Panc1 (cell line): Measurements from ENCODE around the gene WASF1. TPM values are rescaled to one million over a fixed set of nuclear protein-coding genes. Genes with fewer than 3 reads are reported as not detected.

Source experiments
- ATAC-seq: fragments of 200-7000 bp; cut with Tn5 transposase; 2 replicates; pipeline ENCODE4 v1.9.1; 2020; ENCODE audit warnings: mild to moderate bottlenecking, moderate library complexity
- BruUV-seq: library from RNA; stranded (reverse); fragments of 400-500 nt; replicated peaks from 2 replicates; lab custom pipeline; 2021; lab: Mats Ljungman, UMichigan
- CTCF ChIA-PET: fragments of 300-600 bp; sonication (Branson Sonifier 250); formaldehyde crosslinking; loops from one replicate; lab custom pipeline; 2022; ENCODE audit warnings: antibody characterized with exemption; lab: Charles Lee
- POLR2A ChIA-PET: fragments of 300-600 bp; sonication (Branson Sonifier 250); formaldehyde crosslinking; loops from one replicate; lab custom pipeline; 2022; ENCODE audit warnings: antibody characterized with exemption; lab: Charles Lee
- DNase-seq: peaks from one replicate; pipeline ENCODE4 v3.0.0-alpha.2; 2010; ENCODE audit warnings: low read depth, low spot score
- H3K27ac ChIP-seq: 2 replicates; pipeline ENCODE4 v1.5.1; 2011; ENCODE audit warnings: mild to moderate bottlenecking, low read length, inconsistent platforms
- H3K27me3 ChIP-seq: fragments of 200-500 bp; sonication (Bioruptor generic); 2 replicates; pipeline ENCODE4 v1.6.0; 2014; ENCODE audit warnings: low read length, inconsistent platforms; ENCODE audit not compliant: control insufficient read depth, insufficient read depth
- H3K36me3 ChIP-seq: fragments of 200-500 bp; sonication (Bioruptor generic); 2 replicates; pipeline ENCODE4 v1.5.1; 2014; ENCODE audit warnings: inconsistent platforms, mild to moderate bottlenecking, low read length, moderate library complexity; ENCODE audit not compliant: control insufficient read depth, insufficient read depth
- H3K4me1 ChIP-seq: 2 replicates; pipeline ENCODE4 v1.5.1; 2011; ENCODE audit warnings: inconsistent platforms, mild to moderate bottlenecking, low read length, moderate library complexity; ENCODE audit not compliant: control insufficient read depth, insufficient read depth
- H3K4me3 ChIP-seq, 2 experiments: 2 replicates each; pipeline ENCODE4 v1.5.1; 2011 to 2012; ENCODE audit warnings: low read depth in 2 of 2, low read length in 2 of 2, mild to moderate bottlenecking in 2 of 2, inconsistent platforms in 1 of 2, moderate library complexity in 1 of 2
- H3K9me3 ChIP-seq: fragments of 200-500 bp; sonication (Bioruptor generic); 2 replicates; pipeline ENCODE4 v1.5.1; 2014; ENCODE audit warnings: low read depth, mild to moderate bottlenecking, inconsistent platforms, low read length, moderate library complexity; ENCODE audit not compliant: control insufficient read depth, insufficient read depth
- POLR2AphosphoS5 ChIP-seq: IDR thresholded peaks from 2 replicates; pipeline ENCODE4 v1.6.1; 2012; ENCODE audit warnings: mild to moderate bottlenecking, low read depth, low read length, moderate library complexity
- SIN3A ChIP-seq: IDR thresholded peaks from 2 replicates; pipeline ENCODE4 v1.6.1; 2012; ENCODE audit warnings: low read depth, mild to moderate bottlenecking, low read length, moderate library complexity, borderline replicate concordance; ENCODE audit not compliant: insufficient read depth
- TCF7L2 ChIP-seq: IDR thresholded peaks from 2 replicates; pipeline ENCODE4 v1.6.1; 2011; ENCODE audit warnings: mild to moderate bottlenecking, low read depth, low read length, inconsistent platforms
- in situ Hi-C: cut with HindIII; loops from 2 replicates; pipeline ENCODE4 v1.10.0; 2016; ENCODE audit warnings: low sequenced_read_pairs, low pct_unique_long_range_greater_than_20kb
- intact Hi-C: fragments of 100-400 bp; cut with micrococcal nuclease; formaldehyde crosslinking; loops from one replicate; pipeline ENCODE4 v1.10.0; 2022; ENCODE audit not compliant: unreplicated experiment
- total RNA-seq: library from RNA; stranded (reverse); gene quantifications from one replicate; pipeline ENCODE4 v1.2.1, GENCODE V29; 2021; ENCODE audit not compliant: unreplicated experiment
- TF ChIP-seq, protein P1 (sequence below): fragments of 450-650 bp; IDR thresholded peaks from 2 replicates; pipeline ENCODE4 v1.5.1; 2017; ENCODE audit warnings: mild to moderate bottlenecking
- TF ChIP-seq, protein P2 (sequence below), 2 experiments: IDR thresholded peaks; 2 replicates each; pipeline ENCODE4 v1.6.1; 2011 to 2012; ENCODE audit warnings: low read depth in 2 of 2, control low read depth in 1 of 2, low read length in 1 of 2, mild to moderate bottlenecking in 1 of 2, moderate library complexity in 1 of 2; ENCODE audit not compliant: insufficient read depth in 1 of 2

Gene WASF1
- total RNA-seq, 1 experiment from 2014 or later: 63.9 TPM

DNA sequence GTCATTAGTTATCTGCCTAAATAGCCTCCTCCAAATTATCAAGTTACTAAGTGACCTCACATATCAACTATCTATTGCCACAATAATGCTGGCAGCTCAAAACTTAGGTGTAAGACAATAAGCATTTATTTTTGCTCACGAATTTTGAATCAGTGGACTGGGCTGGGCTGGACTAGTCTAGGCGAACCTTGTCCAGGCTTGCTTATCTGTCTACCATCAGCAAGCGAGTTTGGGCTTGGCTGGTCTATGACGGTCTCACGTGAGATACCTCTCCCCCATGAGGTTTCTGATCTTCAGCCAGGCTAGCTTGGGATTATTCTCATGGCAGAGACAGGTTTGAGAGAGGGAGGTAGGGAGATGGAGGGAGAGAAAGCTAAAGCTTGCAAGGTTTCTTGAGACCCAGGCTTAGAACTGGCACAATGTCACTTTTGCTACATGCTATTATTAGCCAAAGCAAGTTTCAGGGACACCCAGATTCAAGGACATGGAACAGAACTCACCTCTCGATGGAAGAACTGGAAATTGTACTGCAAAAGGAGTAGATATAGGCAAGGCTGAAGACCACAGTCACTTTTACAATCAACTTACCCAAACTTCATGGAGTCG is 80.9 kb downstream of the WASF1 start:
- no peak overlapping the region for H3K27ac ChIP-seq
- H3K9me3 ChIP-seq: no peaks in the 10 kb centered on the region
- no TSS peak for BruUV-seq
- DNase-seq (no peak), ATAC-seq (no peak)
- TF ChIP-seq, protein P1, sequence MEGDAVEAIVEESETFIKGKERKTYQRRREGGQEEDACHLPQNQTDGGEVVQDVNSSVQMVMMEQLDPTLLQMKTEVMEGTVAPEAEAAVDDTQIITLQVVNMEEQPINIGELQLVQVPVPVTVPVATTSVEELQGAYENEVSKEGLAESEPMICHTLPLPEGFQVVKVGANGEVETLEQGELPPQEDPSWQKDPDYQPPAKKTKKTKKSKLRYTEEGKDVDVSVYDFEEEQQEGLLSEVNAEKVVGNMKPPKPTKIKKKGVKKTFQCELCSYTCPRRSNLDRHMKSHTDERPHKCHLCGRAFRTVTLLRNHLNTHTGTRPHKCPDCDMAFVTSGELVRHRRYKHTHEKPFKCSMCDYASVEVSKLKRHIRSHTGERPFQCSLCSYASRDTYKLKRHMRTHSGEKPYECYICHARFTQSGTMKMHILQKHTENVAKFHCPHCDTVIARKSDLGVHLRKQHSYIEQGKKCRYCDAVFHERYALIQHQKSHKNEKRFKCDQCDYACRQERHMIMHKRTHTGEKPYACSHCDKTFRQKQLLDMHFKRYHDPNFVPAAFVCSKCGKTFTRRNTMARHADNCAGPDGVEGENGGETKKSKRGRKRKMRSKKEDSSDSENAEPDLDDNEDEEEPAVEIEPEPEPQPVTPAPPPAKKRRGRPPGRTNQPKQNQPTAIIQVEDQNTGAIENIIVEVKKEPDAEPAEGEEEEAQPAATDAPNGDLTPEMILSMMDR: no peak
- TF ChIP-seq SIN3A (no peak), TCF7L2 (no peak), POLR2AphosphoS5 (no peak)
- TF ChIP-seq, protein P2, sequence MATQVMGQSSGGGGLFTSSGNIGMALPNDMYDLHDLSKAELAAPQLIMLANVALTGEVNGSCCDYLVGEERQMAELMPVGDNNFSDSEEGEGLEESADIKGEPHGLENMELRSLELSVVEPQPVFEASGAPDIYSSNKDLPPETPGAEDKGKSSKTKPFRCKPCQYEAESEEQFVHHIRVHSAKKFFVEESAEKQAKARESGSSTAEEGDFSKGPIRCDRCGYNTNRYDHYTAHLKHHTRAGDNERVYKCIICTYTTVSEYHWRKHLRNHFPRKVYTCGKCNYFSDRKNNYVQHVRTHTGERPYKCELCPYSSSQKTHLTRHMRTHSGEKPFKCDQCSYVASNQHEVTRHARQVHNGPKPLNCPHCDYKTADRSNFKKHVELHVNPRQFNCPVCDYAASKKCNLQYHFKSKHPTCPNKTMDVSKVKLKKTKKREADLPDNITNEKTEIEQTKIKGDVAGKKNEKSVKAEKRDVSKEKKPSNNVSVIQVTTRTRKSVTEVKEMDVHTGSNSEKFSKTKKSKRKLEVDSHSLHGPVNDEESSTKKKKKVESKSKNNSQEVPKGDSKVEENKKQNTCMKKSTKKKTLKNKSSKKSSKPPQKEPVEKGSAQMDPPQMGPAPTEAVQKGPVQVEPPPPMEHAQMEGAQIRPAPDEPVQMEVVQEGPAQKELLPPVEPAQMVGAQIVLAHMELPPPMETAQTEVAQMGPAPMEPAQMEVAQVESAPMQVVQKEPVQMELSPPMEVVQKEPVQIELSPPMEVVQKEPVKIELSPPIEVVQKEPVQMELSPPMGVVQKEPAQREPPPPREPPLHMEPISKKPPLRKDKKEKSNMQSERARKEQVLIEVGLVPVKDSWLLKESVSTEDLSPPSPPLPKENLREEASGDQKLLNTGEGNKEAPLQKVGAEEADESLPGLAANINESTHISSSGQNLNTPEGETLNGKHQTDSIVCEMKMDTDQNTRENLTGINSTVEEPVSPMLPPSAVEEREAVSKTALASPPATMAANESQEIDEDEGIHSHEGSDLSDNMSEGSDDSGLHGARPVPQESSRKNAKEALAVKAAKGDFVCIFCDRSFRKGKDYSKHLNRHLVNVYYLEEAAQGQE (IDR thresholded peaks at IDR 0.05; ENCODE audit: insufficient read depth in 1 of 2, low read depth in 2 of 2, low read length in 1 of 2): no peak
- H3K36me3 ChIP-seq: peaks cover 27% of the 10 kb centered on the region
- ChIA-PET POLR2A (no interaction called here), CTCF (no interaction called here)
- no peak overlapping the region for H3K4me3 ChIP-seq
- intact Hi-C loops (no loop called here), in situ Hi-C loops (no loop called here)
- H3K27me3 ChIP-seq: no peaks in the 10 kb centered on the region
- no peaks in the 10 kb centered on the region for H3K4me1 ChIP-seq

DNA sequence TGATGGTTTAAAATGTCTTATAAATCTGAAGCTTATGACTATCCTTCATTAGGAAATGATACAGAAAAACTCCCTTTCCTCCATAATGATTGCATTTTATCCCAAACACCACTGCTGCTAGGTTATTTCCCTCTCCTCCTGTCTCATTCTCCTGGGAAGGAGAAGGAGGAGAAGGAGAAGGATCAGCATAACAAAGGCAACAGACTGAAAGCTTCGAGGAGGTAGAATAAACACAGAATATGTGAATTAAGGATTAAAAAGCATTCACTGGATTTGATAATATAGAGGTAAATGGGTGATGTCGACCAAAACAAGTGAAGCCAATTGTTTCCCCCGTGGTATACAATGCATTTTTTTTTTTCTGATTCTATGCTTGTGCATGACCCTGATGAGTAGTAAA is 82.0 kb downstream of the WASF1 start:
- Histone ChIP-seq H3K27ac (no peak overlapping the region), H3K4me1 (no peaks in the 10 kb centered on the region), H3K9me3 (no peaks in the 10 kb centered on the region), H3K36me3 (peaks cover 22% of the 10 kb centered on the region), H3K4me3 (no peak overlapping the region), H3K27me3 (no peaks in the 10 kb centered on the region)
- intact Hi-C loops (no loop called here), in situ Hi-C loops (no loop called here)
- ATAC-seq (no peak), DNase-seq (no peak)
- BruUV-seq: no TSS peak
- ChIA-PET POLR2A (no interaction called here), CTCF (no interaction called here)
- TF ChIP-seq SIN3A (no peak), TCF7L2 (no peak), POLR2AphosphoS5 (no peak)
- TF ChIP-seq, protein P1: no peak
- TF ChIP-seq, protein P2 (IDR thresholded peaks at IDR 0.05; ENCODE audit: insufficient read depth in 1 of 2, low read depth in 2 of 2, low read length in 1 of 2): no peak
